KMS-11 (cell line): Measurements from ENCODE around the gene FBXO5.

Source experiments
- H2AFZ ChIP-seq: fragments of 200-600 bp; sonication (generic); 2 replicates; pipeline ENCODE4 v1.6.1; 2016; ENCODE audit warnings: antibody characterized with exemption, mixed run types, low read depth
- H3K27ac ChIP-seq: fragments of 200-600 bp; sonication (generic); 2 replicates; pipeline ENCODE4 v1.6.1; 2016; ENCODE audit warnings: mild to moderate bottlenecking, mixed run types
- H3K27me3 ChIP-seq: fragments of 200-600 bp; sonication (generic); 2 replicates; pipeline ENCODE4 v1.6.1; 2017; ENCODE audit warnings: mild to moderate bottlenecking, low read depth, mixed run types, moderate library complexity; ENCODE audit not compliant: insufficient read depth
- H3K36me3 ChIP-seq: fragments of 200-600 bp; sonication (generic); 2 replicates; pipeline ENCODE4 v1.6.1; 2017; ENCODE audit warnings: mild to moderate bottlenecking, mixed run types; ENCODE audit not compliant: insufficient read depth
- H3K4me1 ChIP-seq: fragments of 200-600 bp; sonication (generic); 2 replicates; pipeline ENCODE4 v1.6.1; 2016; ENCODE audit warnings: mild to moderate bottlenecking, low read depth, mixed run types; ENCODE audit not compliant: poor library complexity, severe bottlenecking
- H3K4me2 ChIP-seq: fragments of 200-600 bp; sonication (generic); 2 replicates; pipeline ENCODE4 v1.7.0; 2016; ENCODE audit warnings: mild to moderate bottlenecking, mixed run types
- H3K4me3 ChIP-seq: fragments of 200-600 bp; sonication (generic); IDR thresholded peaks from 2 replicates; pipeline ENCODE4 v1.6.1; 2017; ENCODE audit warnings: low read depth, low read length, mixed read lengths; ENCODE audit not compliant: insufficient read depth
- H3K79me2 ChIP-seq: fragments of 200-600 bp; sonication (generic); 2 replicates; pipeline ENCODE4 v1.6.1; 2016; ENCODE audit warnings: low read depth, mixed run types; ENCODE audit not compliant: insufficient read depth
- H3K9ac ChIP-seq: fragments of 200-600 bp; sonication (generic); 2 replicates; pipeline ENCODE4 v1.6.1; 2016; ENCODE audit warnings: mild to moderate bottlenecking, mixed run types
- H4K20me1 ChIP-seq: fragments of 200-600 bp; sonication (generic); 2 replicates; pipeline ENCODE4 v1.6.1; 2016; ENCODE audit warnings: mild to moderate bottlenecking, mixed run types; ENCODE audit not compliant: insufficient read depth
- CTCF ChIP-seq: fragments of 200-600 bp; sonication (generic); conservative IDR thresholded peaks from 2 replicates; pipeline ENCODE4 v1.6.1; 2017; ENCODE audit warnings: low read depth, mild to moderate bottlenecking, antibody characterized with exemption, low read length, moderate library complexity, mixed read lengths

Gene FBXO5

GRCh38 chr6:152932865-152933264, 50.0 kb downstream of the FBXO5 start:
- Histone ChIP-seq H4K20me1 (no peaks in the 10 kb centered on the region), H3K4me2 (no peak overlapping the region), H3K36me3 (no peaks in the 10 kb centered on the region), H3K27ac (no peak overlapping the region), H3K4me1 (no peaks in the 10 kb centered on the region), H3K79me2 (no peaks in the 10 kb centered on the region), H3K27me3 (no peaks in the 10 kb centered on the region), H3K4me3 (no peak overlapping the region), H2AFZ (no peak overlapping the region), H3K9ac (no peak overlapping the region)
- no peak for TF ChIP-seq CTCF

- no peak overlapping the region for H3K9ac ChIP-seq
- no peaks in the 10 kb centered on the region for H3K27me3 ChIP-seq
- H3K36me3 ChIP-seq = no peaks in the 10 kb centered on the region
- no peaks in the 10 kb centered on the region for H3K79me2 ChIP-seq
- H4K20me1 ChIP-seq = no peaks in the 10 kb centered on the region
- H3K27ac ChIP-seq = no peak overlapping the region
- H2AFZ ChIP-seq = no peak overlapping the region
- no peak overlapping the region for H3K4me3 ChIP-seq
- no peak for TF ChIP-seq CTCF
- no peaks in the 10 kb centered on the region for H3K4me1 ChIP-seq
- H3K4me2 ChIP-seq = no peak overlapping the region
These were observed 60.1 kb downstream of the FBXO5 start for GRCh38 chr6:152922706-152923105.
